DOHH2 (cell line): Measurements from ENCODE around the gene DNAAF3.
"Not testable (repeated sequence)": the region's sequence is repeated elsewhere in the genome, so short reads cannot be mapped to it uniquely, and the experiment has no call there.

Source experiments
- H3F3A ChIP-seq: fragments of 200-600 bp; sonication (generic), shearing (Covaris generic); 2 replicates; pipeline ENCODE4 v1.6.0; 2016; ENCODE audit warnings: antibody characterized with exemption, mild to moderate bottlenecking; ENCODE audit not compliant: control insufficient read depth, insufficient read depth
- H3K27ac ChIP-seq: fragments of 200-600 bp; sonication (generic); 2 replicates; pipeline ENCODE4 v1.5.1; 2014; ENCODE audit warnings: low read depth, mild to moderate bottlenecking, low read length, moderate library complexity
- H3K27me3 ChIP-seq: fragments of 200-600 bp; sonication (generic); 2 replicates; pipeline ENCODE4 v1.6.1; 2014; ENCODE audit warnings: mild to moderate bottlenecking, low read length, mixed read lengths; ENCODE audit not compliant: control insufficient read depth
- H3K36me3 ChIP-seq: fragments of 200-600 bp; sonication (generic); 2 replicates; pipeline ENCODE4 v1.6.1; 2014; ENCODE audit warnings: mild to moderate bottlenecking, low read length, moderate library complexity, mixed read lengths; ENCODE audit not compliant: control insufficient read depth
- H3K4me1 ChIP-seq: fragments of 200-600 bp; sonication (generic); 2 replicates; pipeline ENCODE4 v1.6.1; 2014; ENCODE audit warnings: mild to moderate bottlenecking, low read length, mixed read lengths; ENCODE audit not compliant: control insufficient read depth
- H3K4me2 ChIP-seq: fragments of 200-600 bp; sonication (generic); 2 replicates; pipeline ENCODE4 v1.6.0; 2014; ENCODE audit warnings: mild to moderate bottlenecking, low read length, moderate library complexity
- H3K4me3 ChIP-seq: fragments of 200-600 bp; sonication (generic); 2 replicates; pipeline ENCODE4 v1.5.1; 2014; ENCODE audit warnings: mild to moderate bottlenecking, low read length, mixed read lengths
- H3K79me2 ChIP-seq: fragments of 200-600 bp; sonication (generic); 2 replicates; pipeline ENCODE4 v1.6.1; 2014; ENCODE audit warnings: mild to moderate bottlenecking, low read length, mixed read lengths; ENCODE audit not compliant: control insufficient read depth
- H3K9me2 ChIP-seq: fragments of 200-600 bp; sonication (generic); replicated peaks from 2 replicates; pipeline ENCODE4 v1.6.1; 2014; ENCODE audit warnings: mild to moderate bottlenecking, low read length, mixed read lengths; ENCODE audit not compliant: control insufficient read depth
- H3K9me3 ChIP-seq: fragments of 200-600 bp; sonication (generic); 2 replicates; pipeline ENCODE4 v1.6.1; 2014; ENCODE audit warnings: antibody characterized with exemption, low read length, mixed read lengths; ENCODE audit not compliant: control insufficient read depth, insufficient read depth
- H4K20me1 ChIP-seq: fragments of 200-600 bp; sonication (generic); 2 replicates; pipeline ENCODE4 v1.6.0; 2014; ENCODE audit warnings: low read depth, mild to moderate bottlenecking, antibody characterized with exemption, low read length, moderate library complexity; ENCODE audit not compliant: control insufficient read depth, insufficient read depth
- EZH2phosphoT487 ChIP-seq: fragments of 200-600 bp; sonication (generic); IDR thresholded peaks from 2 replicates; pipeline ENCODE4 v1.6.1; 2017; ENCODE audit warnings: borderline replicate concordance, mild to moderate bottlenecking, antibody characterized with exemption, low read length, moderate library complexity, mixed read lengths
- TF ChIP-seq, protein P1 (sequence below): fragments of 200-600 bp; sonication (generic); IDR thresholded peaks from one replicate; pipeline ENCODE4 v1.5.1; 2014; ENCODE audit warnings: antibody characterized with exemption, mild to moderate bottlenecking, low read depth, low read length; ENCODE audit not compliant: poor library complexity, severe bottlenecking

DNAAF3 gene

DNA sequence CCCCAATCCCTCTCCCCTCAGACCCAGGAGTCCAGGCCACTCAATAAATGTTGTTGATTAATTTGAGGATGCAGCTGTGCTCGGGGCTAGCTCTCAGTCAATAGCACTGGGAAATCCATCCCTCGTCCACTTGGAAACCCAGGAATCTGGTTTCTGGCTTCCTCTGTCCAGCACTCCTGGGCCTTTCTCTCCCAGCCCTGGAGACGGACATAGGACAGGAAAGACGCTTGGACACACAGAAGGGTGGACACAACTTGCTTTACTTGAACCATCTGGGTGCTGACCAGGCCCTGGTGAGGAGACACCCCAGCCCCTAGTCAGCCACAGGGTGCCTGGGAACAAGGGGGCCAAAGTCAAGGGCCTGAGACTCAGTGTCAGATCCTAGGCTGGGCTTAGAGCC lies 8.0 kb downstream of the DNAAF3 start:
- H4K20me1 ChIP-seq, result no peaks in the 10 kb centered on the region
- H3K27ac ChIP-seq, result no peak overlapping the region
- no peak overlapping the region for H3K4me3 ChIP-seq
- no peaks in the 10 kb centered on the region for H3K27me3 ChIP-seq
- peaks cover 10% of the 10 kb centered on the region; the same call in 1 of the 2 replicates for H3K9me3 ChIP-seq
- no peak for TF ChIP-seq EZH2phosphoT487
- TF ChIP-seq, protein P1, sequence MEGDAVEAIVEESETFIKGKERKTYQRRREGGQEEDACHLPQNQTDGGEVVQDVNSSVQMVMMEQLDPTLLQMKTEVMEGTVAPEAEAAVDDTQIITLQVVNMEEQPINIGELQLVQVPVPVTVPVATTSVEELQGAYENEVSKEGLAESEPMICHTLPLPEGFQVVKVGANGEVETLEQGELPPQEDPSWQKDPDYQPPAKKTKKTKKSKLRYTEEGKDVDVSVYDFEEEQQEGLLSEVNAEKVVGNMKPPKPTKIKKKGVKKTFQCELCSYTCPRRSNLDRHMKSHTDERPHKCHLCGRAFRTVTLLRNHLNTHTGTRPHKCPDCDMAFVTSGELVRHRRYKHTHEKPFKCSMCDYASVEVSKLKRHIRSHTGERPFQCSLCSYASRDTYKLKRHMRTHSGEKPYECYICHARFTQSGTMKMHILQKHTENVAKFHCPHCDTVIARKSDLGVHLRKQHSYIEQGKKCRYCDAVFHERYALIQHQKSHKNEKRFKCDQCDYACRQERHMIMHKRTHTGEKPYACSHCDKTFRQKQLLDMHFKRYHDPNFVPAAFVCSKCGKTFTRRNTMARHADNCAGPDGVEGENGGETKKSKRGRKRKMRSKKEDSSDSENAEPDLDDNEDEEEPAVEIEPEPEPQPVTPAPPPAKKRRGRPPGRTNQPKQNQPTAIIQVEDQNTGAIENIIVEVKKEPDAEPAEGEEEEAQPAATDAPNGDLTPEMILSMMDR, result no peak
- H3K4me2 ChIP-seq, result no peak overlapping the region
- no peaks in the 10 kb centered on the region for H3K9me2 ChIP-seq
- H3K79me2 ChIP-seq, result no peaks in the 10 kb centered on the region
- H3K36me3 ChIP-seq, result no peaks in the 10 kb centered on the region
- H3K4me1 ChIP-seq, result peaks cover 8% of the 10 kb centered on the region
- H3F3A ChIP-seq, result no peaks in the 10 kb centered on the region

DNA sequence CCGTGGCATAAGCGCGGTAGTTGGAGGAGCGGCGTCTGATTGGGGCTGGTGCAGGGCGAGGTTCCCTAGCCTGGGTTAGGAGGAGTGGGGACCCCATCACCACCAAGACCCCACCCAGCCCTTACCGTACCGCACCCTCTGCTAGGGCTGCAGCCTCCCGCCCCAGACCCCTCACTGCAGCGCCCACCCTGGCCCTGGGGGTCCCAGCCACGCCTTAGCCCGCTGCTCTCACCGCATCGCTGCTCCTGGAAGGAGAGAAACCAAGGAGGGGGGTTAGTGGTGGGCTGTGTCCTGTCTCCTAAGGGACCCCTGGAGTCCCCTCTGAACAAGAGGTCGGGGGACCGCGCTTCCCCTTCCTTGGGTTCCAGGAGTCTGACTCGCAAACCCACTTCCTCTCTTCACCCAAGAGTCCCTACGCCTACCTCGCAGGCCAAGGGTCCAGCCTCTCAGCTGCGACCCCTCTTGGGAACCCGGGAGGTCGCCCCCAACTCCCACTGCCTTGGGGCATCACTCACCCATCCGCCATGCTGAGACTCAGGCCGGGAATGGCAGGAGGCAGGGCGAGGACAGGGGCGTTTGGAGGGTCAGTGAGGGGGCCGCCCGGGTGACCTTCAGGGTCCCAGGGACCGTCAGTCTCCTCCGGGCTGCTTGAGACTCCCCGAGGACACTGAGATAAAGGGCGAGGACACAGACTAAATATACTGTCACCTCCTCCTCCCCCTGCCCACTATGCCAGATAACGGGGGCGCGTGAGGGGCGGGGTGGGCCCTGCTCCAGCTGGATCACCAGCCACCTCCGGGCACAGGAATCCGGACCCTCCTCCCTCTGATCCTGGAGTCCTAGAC lies 9.1 kb downstream of the DNAAF3 start, which contains the start of gene TNNI3:
Gene TNNI3, minus strand, starts transcription at position 669 of the 845 bp plus-strand sequence. Its CDS starts 143 bp downstream, at position 526.
- Histone ChIP-seq H3K27ac (no peak within 1 kb of the TSS), H3K4me2 (no peak within 1 kb of the TSS), H3K36me3 (no peaks in the 10 kb centered on the region), H3K27me3 (no peaks in the 10 kb centered on the region), H3K4me3 (no peak within 1 kb of the TSS), H3K9me3 (peaks cover 20% of the 10 kb centered on the region), H3K9me2 (no peaks in the 10 kb centered on the region), H4K20me1 (no peaks in the 10 kb centered on the region), H3K79me2 (no peaks in the 10 kb centered on the region), H3F3A (peaks cover 4% of the 10 kb centered on the region), H3K4me1 (peaks cover 16% of the 10 kb centered on the region)
- TF ChIP-seq EZH2phosphoT487, result no peak
- TF ChIP-seq, protein P1, result no peak

DNA sequence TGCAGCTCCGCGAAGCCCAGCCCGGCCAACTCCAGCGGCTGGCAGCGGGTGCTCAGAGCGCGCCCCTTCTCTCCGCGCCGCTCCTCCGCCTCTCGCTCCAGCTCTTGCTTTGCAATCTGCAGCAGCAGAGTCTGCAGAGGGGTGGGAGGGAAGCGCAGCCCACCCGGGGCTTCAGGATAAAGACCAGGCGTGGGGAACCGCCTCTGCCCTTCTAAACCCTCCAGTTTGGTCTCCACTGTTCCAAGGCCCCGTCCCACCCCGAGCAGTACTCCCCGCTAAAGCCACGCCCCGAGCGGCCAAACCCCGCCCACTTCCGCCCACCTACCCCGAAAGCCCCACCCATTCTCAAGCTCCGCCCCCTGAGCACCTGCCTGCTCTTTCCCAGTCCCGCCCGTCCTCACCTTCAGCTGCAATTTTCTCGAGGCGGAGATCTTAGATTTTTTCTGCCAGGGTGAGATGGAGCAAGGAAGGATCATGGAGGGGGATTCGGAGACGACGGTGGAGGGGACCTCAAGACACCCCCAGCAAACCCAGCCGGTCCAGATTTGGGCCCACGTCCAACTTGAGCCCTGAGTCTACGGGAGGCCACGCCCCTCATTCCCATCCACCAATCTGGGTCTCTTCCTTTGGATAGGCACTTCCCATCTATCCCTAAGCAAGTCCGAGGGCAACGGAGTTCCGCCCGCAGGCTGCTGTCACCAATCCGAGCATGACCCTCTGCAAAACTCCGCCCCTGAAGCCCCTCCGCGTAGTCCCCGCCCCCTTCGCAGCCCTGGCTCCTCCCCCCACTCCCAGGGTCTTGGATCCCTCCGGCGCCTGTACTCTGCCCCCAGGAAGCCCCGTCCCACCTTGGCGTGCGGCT lies 10.0 kb downstream of the DNAAF3 start:
- Histone ChIP-seq H3F3A (peaks cover 12% of the 10 kb centered on the region), H4K20me1 (no peaks in the 10 kb centered on the region), H3K4me1 (peaks cover 24% of the 10 kb centered on the region), H3K27ac (no peak overlapping the region), H3K4me3 (no peak overlapping the region), H3K4me2 (no peak overlapping the region), H3K9me3 (peaks cover 29% of the 10 kb centered on the region), H3K27me3 (no peaks in the 10 kb centered on the region), H3K9me2 (no peaks in the 10 kb centered on the region), H3K79me2 (no peaks in the 10 kb centered on the region), H3K36me3 (peaks cover 4% of the 10 kb centered on the region; the same call in 1 of the 2 replicates)
- no peak for TF ChIP-seq EZH2phosphoT487
- TF ChIP-seq, protein P1, result no peak

DNA sequence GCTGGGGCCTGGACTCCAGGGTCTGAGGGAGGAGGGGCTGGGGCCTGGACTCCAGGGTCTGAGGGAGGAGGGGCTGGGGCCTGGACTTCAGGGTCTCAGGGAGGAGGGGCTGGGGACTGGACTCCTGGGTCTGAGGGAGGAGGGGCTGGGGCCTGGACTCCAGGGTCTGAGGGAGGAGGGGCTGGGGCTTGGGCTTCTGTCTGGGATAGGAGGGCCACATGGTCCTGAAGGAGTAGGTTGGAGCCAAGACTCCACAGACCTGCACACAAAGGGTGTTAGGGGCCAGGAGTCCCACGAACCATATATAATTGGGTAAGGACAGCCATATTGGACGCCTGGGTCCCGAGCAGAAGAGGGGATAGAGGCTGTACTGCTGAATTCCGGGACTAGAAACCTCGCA lies 10.6 kb downstream of the DNAAF3 start:
- H3K79me2 ChIP-seq, H4K20me1 ChIP-seq, H3K4me3 ChIP-seq, H3K27me3 ChIP-seq, H3K9me2 ChIP-seq, H3K4me2 ChIP-seq, H3K27ac ChIP-seq, H3K36me3 ChIP-seq: not testable (repeated sequence)
- peaks cover 25% of the 10 kb centered on the region for H3K4me1 ChIP-seq
- peaks cover 15% of the 10 kb centered on the region for H3F3A ChIP-seq
- peaks cover 32% of the 10 kb centered on the region for H3K9me3 ChIP-seq
